GM23338 (cell line): ENCODE measurements around the gene PRDM7. TPM values are rescaled to one million over a fixed set of nuclear protein-coding genes. Genes with fewer than 3 reads are reported as not detected.

Experiments used
- ATAC-seq: fragments of 200-7000 bp; cut with Tn5 transposase; 3 replicates; pipeline ENCODE4 v1.9.1; 2020
- DNase-seq: peaks from one replicate; pipeline ENCODE4 v3.0.0-alpha.2; 2015; ENCODE audit warnings: low spot score
- H2AFZ ChIP-seq: fragments of 200-600 bp; sonication (generic); 2 replicates; pipeline ENCODE4 v1.8.0; 2016; ENCODE audit warnings: antibody characterized with exemption, mild to moderate bottlenecking, moderate library complexity
- H3F3A ChIP-seq: fragments of 200-600 bp; sonication (generic); replicated peaks from 2 replicates; pipeline ENCODE4 v1.8.0; 2017; ENCODE audit warnings: antibody characterized with exemption, mixed run types, low read depth
- H3K27ac ChIP-seq: fragments of 200-600 bp; sonication (generic); 2 replicates; pipeline ENCODE4 v1.6.1; 2016; ENCODE audit warnings: low read depth
- H3K27me3 ChIP-seq: fragments of 200-600 bp; sonication (generic); 2 replicates; pipeline ENCODE4 v1.8.0; 2016; ENCODE audit warnings: mild to moderate bottlenecking, mixed run types, moderate library complexity; ENCODE audit not compliant: insufficient read depth
- H3K36me3 ChIP-seq: fragments of 200-600 bp; sonication (generic); 2 replicates; pipeline ENCODE4 v1.8.0; 2016; ENCODE audit warnings: mild to moderate bottlenecking; ENCODE audit not compliant: insufficient read depth
- H3K4me1 ChIP-seq: fragments of 200-600 bp; sonication (generic); 2 replicates; pipeline ENCODE4 v1.8.0; 2016; ENCODE audit warnings: mild to moderate bottlenecking, moderate library complexity; ENCODE audit not compliant: insufficient read depth
- H3K4me2 ChIP-seq: fragments of 200-600 bp; sonication (generic); 2 replicates; pipeline ENCODE4 v1.7.1; 2017; ENCODE audit warnings: mixed run types
- H3K4me3 ChIP-seq: fragments of 200-600 bp; sonication (generic); 2 replicates; pipeline ENCODE4 v1.6.1; 2016; ENCODE audit warnings: mixed run types
- H3K79me2 ChIP-seq: fragments of 200-600 bp; sonication (generic); replicated peaks from 2 replicates; pipeline ENCODE4 v1.8.0; 2017; ENCODE audit warnings: mild to moderate bottlenecking; ENCODE audit not compliant: insufficient read depth
- H3K9me2 ChIP-seq: fragments of 200-600 bp; sonication (generic); 2 replicates; pipeline ENCODE4 v1.8.0; 2017; ENCODE audit not compliant: insufficient read depth
- H4K20me1 ChIP-seq: fragments of 200-600 bp; sonication (generic); replicated peaks from 2 replicates; pipeline ENCODE4 v1.8.0; 2017; ENCODE audit warnings: mild to moderate bottlenecking; ENCODE audit not compliant: insufficient read depth
- H3K27ac Mint-ChIP-seq: 2 replicates; pipeline ENCODE4 v1.8.0; 2020; ENCODE audit warnings: inconsistent platforms, mild to moderate bottlenecking, moderate library complexity, mixed read lengths
- H3K27me3 Mint-ChIP-seq: 3 replicates; pipeline ENCODE4 v1.8.0; 2022; ENCODE audit warnings: low read depth, mild to moderate bottlenecking, moderate library complexity, mixed read lengths, inconsistent platforms; ENCODE audit not compliant: insufficient read depth, poor library complexity
- H3K36me3 Mint-ChIP-seq: 3 replicates; pipeline ENCODE4 v1.8.0; 2021; ENCODE audit warnings: low read depth, mild to moderate bottlenecking, inconsistent platforms, moderate library complexity, mixed read lengths
- H3K4me1 Mint-ChIP-seq: 3 replicates; pipeline ENCODE4 v1.8.0; 2020; ENCODE audit warnings: mild to moderate bottlenecking, inconsistent platforms, mixed read lengths
- H3K4me3 Mint-ChIP-seq: 3 replicates; pipeline ENCODE4 v1.8.0; 2021; ENCODE audit warnings: moderate library complexity, mild to moderate bottlenecking, inconsistent platforms, mixed read lengths
- H3K9me3 Mint-ChIP-seq: 3 replicates; pipeline ENCODE4 v1.8.0; 2020; ENCODE audit warnings: moderate library complexity, mild to moderate bottlenecking, inconsistent platforms, mixed read lengths
- EZH2phosphoT487 ChIP-seq: fragments of 200-600 bp; sonication (generic); IDR thresholded peaks from one replicate; pipeline ENCODE4 v1.8.1; 2018; ENCODE audit warnings: antibody characterized with exemption; ENCODE audit not compliant: unreplicated experiment
- NANOG ChIP-seq: IDR thresholded peaks from 2 replicates; pipeline ENCODE4 v1.6.1; 2016; ENCODE audit warnings: antibody characterized with exemption, borderline replicate concordance
- POLR2AphosphoS5 ChIP-seq: IDR thresholded peaks from 2 replicates; pipeline ENCODE4 v1.6.1; 2016; ENCODE audit warnings: antibody characterized with exemption, low read depth
- STAT1 ChIP-seq: IDR thresholded peaks from one replicate; pipeline ENCODE4 v1.6.1; 2016; ENCODE audit warnings: antibody characterized with exemption; ENCODE audit not compliant: unreplicated experiment
- ZNF331 ChIP-seq: fragments of 250-450 bp; sonication (Bioruptor Pico); IDR thresholded peaks from 2 replicates; pipeline ENCODE4 v1.5.0; 2020; ENCODE audit warnings: low read depth, mild to moderate bottlenecking, moderate library complexity
- polyA plus RNA-seq: library from polyadenylated mRNA; unstranded; fragments of >200 nt; fragmentation: Nextera tagmentation; extraction: Ambion mirVana; gene quantifications from 2 replicates; pipeline ENCODE4 v1.2.1, GENCODE V29; 2016
- total RNA-seq: library from RNA; depleted of rRNA; stranded (reverse); fragments of >200 nt; shearing (Covaris generic); gene quantifications from 2 replicates; pipeline ENCODE4 v1.2.3, GENCODE V29; 2014
- TF ChIP-seq, protein P1 (sequence below): fragments of 250-450 bp; sonication (Bioruptor Pico); IDR thresholded peaks from 2 replicates; pipeline ENCODE4 v1.5.0; 2020; ENCODE audit warnings: mild to moderate bottlenecking, moderate library complexity
- TF ChIP-seq, protein P2 (sequence below): IDR thresholded peaks from one replicate; pipeline ENCODE4 v1.6.1; 2018; ENCODE audit warnings: antibody characterized with exemption; ENCODE audit not compliant: unreplicated experiment
- TF ChIP-seq, protein P3 (sequence below): IDR thresholded peaks from 2 replicates; pipeline ENCODE4 v1.6.1; 2016; ENCODE audit warnings: antibody characterized with exemption
- TF ChIP-seq, protein P4 (sequence below), 2 experiments: fragments of 200-600 bp in 1 of 2; sonication (generic) in 1 of 2; conservative IDR thresholded peaks; 2 replicates each; pipeline versions ENCODE4 v1.5.1 to v1.6.1; 2016 to 2017; ENCODE audit warnings: antibody characterized with exemption in 2 of 2, low read depth in 2 of 2, mild to moderate bottlenecking in 2 of 2, moderate library complexity in 1 of 2

The PRDM7 gene
- total and polyA plus RNA-seq, 2 experiments from 2014 or later, result 0.08 TPM; not detected in 1

DNA sequence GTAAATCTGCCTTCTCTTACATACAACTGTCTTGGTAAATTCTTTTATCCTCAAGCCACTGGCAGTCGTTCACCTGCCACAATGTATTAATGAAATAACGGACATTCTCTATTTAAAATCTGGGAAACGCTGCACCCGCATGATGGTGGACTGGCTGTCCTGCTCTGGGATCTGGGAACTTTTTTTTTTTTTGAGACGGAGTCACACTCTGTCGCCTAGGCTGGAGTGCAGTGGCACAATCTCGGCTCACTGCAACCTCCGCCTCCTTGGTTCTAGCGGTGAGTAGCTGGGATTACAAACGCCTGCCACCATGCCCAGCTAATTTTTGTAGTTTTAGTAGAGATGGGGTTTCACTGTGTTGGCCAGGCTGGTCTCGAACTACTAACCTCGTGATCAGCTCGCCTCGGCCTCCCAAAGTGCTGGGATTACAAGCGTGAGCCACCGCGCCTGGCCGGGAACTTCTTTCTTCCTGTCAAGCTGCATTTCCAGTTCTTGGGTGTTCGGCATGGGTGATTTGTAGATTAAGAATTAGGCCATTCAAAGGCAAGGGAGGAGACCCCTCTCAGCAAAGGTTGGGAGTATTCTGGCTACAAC is 28.3 kb downstream of the PRDM7 start (continued):
- TF ChIP-seq, protein P1, sequence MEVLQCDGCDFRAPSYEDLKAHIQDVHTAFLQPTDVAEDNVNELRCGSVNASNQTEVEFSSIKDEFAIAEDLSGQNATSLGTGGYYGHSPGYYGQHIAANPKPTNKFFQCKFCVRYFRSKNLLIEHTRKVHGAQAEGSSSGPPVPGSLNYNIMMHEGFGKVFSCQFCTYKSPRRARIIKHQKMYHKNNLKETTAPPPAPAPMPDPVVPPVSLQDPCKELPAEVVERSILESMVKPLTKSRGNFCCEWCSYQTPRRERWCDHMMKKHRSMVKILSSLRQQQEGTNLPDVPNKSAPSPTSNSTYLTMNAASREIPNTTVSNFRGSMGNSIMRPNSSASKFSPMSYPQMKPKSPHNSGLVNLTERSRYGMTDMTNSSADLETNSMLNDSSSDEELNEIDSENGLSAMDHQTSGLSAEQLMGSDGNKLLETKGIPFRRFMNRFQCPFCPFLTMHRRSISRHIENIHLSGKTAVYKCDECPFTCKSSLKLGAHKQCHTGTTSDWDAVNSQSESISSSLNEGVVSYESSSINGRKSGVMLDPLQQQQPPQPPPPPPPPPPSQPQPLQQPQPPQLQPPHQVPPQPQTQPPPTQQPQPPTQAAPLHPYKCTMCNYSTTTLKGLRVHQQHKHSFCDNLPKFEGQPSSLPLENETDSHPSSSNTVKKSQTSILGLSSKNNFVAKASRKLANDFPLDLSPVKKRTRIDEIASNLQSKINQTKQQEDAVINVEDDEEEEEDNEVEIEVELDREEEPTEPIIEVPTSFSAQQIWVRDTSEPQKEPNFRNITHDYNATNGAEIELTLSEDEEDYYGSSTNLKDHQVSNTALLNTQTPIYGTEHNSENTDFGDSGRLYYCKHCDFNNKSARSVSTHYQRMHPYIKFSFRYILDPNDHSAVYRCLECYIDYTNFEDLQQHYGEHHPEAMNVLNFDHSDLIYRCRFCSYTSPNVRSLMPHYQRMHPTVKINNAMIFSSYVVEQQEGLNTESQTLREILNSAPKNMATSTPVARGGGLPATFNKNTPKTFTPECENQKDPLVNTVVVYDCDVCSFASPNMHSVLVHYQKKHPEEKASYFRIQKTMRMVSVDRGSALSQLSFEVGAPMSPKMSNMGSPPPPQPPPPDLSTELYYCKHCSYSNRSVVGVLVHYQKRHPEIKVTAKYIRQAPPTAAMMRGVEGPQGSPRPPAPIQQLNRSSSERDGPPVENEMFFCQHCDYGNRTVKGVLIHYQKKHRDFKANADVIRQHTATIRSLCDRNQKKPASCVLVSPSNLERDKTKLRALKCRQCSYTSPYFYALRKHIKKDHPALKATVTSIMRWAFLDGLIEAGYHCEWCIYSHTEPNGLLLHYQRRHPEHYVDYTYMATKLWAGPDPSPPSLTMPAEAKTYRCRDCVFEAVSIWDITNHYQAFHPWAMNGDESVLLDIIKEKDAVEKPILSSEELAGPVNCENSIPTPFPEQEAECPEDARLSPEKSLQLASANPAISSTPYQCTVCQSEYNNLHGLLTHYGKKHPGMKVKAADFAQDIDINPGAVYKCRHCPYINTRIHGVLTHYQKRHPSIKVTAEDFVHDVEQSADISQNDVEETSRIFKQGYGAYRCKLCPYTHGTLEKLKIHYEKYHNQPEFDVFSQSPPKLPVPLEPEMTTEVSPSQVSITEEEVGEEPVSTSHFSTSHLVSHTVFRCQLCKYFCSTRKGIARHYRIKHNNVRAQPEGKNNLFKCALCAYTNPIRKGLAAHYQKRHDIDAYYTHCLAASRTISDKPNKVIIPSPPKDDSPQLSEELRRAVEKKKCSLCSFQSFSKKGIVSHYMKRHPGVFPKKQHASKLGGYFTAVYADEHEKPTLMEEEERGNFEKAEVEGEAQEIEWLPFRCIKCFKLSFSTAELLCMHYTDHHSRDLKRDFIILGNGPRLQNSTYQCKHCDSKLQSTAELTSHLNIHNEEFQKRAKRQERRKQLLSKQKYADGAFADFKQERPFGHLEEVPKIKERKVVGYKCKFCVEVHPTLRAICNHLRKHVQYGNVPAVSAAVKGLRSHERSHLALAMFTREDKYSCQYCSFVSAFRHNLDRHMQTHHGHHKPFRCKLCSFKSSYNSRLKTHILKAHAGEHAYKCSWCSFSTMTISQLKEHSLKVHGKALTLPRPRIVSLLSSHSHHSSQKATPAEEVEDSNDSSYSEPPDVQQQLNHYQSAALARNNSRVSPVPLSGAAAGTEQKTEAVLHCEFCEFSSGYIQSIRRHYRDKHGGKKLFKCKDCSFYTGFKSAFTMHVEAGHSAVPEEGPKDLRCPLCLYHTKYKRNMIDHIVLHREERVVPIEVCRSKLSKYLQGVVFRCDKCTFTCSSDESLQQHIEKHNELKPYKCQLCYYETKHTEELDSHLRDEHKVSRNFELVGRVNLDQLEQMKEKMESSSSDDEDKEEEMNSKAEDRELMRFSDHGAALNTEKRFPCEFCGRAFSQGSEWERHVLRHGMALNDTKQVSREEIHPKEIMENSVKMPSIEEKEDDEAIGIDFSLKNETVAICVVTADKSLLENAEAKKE (CRISPR knock-in tag), result no peak
- TF ChIP-seq, protein P2, sequence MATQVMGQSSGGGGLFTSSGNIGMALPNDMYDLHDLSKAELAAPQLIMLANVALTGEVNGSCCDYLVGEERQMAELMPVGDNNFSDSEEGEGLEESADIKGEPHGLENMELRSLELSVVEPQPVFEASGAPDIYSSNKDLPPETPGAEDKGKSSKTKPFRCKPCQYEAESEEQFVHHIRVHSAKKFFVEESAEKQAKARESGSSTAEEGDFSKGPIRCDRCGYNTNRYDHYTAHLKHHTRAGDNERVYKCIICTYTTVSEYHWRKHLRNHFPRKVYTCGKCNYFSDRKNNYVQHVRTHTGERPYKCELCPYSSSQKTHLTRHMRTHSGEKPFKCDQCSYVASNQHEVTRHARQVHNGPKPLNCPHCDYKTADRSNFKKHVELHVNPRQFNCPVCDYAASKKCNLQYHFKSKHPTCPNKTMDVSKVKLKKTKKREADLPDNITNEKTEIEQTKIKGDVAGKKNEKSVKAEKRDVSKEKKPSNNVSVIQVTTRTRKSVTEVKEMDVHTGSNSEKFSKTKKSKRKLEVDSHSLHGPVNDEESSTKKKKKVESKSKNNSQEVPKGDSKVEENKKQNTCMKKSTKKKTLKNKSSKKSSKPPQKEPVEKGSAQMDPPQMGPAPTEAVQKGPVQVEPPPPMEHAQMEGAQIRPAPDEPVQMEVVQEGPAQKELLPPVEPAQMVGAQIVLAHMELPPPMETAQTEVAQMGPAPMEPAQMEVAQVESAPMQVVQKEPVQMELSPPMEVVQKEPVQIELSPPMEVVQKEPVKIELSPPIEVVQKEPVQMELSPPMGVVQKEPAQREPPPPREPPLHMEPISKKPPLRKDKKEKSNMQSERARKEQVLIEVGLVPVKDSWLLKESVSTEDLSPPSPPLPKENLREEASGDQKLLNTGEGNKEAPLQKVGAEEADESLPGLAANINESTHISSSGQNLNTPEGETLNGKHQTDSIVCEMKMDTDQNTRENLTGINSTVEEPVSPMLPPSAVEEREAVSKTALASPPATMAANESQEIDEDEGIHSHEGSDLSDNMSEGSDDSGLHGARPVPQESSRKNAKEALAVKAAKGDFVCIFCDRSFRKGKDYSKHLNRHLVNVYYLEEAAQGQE, result no peak
- TF ChIP-seq NANOG, result no peak
- no peak for TF ChIP-seq ZNF331 (CRISPR knock-in tag)
- no peak for TF ChIP-seq POLR2AphosphoS5

DNA sequence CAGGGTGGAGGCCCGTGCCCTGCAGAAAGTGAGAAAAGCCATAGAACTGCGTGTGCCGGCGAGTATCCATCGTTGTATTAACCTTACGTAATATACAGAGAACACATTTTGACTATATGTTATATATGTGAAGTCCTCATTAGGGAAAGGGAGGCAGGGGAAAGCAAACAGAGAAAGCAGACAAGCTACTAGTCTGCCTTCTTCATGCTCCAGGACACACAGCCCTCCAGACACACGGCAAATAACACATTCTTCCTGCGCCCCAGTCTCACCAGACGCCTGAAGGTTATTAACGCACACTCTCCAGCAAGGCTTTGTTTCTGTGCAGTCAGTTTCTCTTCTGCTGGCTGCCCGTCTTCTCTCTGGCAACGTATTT is 28.8 kb downstream of the PRDM7 start:
- Mint-ChIP-seq H3K4me3 (peak overlapping the region; percentile 59), H3K27ac (no peak overlapping the region), H3K4me1 (peaks cover 10% of the 10 kb centered on the region; the same call in 2 of the 3 replicates), H3K27me3 (peaks cover 19% of the 10 kb centered on the region), H3K36me3 (peaks cover 7% of the 10 kb centered on the region), H3K9me3 (peaks cover 13% of the 10 kb centered on the region)
- DNase-seq (no peak), ATAC-seq (no peak)
- no peaks in the 10 kb centered on the region for H3K27me3 ChIP-seq
- H4K20me1 ChIP-seq, result no peaks in the 10 kb centered on the region
- no peak overlapping the region for H3K27ac ChIP-seq
- peaks cover 8% of the 10 kb centered on the region for H3F3A ChIP-seq
- H2AFZ ChIP-seq, result peak overlapping the region; percentile 76; the same call in 1 of the 2 replicates
- H3K4me3 ChIP-seq, result peak overlapping the region; percentile 54
- H3K36me3 ChIP-seq, result no peaks in the 10 kb centered on the region
- H3K4me2 ChIP-seq, result peak overlapping the region; percentile 70
- H3K4me1 ChIP-seq, result no peaks in the 10 kb centered on the region; the same call in 1 of the 2 replicates
- H3K9me2 ChIP-seq, result no peaks in the 10 kb centered on the region
- H3K79me2 ChIP-seq, result no peaks in the 10 kb centered on the region
- TF ChIP-seq STAT1 (no peak), EZH2phosphoT487 (no peak), NANOG (no peak)
- TF ChIP-seq, protein P3, sequence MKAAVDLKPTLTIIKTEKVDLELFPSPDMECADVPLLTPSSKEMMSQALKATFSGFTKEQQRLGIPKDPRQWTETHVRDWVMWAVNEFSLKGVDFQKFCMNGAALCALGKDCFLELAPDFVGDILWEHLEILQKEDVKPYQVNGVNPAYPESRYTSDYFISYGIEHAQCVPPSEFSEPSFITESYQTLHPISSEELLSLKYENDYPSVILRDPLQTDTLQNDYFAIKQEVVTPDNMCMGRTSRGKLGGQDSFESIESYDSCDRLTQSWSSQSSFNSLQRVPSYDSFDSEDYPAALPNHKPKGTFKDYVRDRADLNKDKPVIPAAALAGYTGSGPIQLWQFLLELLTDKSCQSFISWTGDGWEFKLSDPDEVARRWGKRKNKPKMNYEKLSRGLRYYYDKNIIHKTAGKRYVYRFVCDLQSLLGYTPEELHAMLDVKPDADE, result no peak
- TF ChIP-seq, protein P4, sequence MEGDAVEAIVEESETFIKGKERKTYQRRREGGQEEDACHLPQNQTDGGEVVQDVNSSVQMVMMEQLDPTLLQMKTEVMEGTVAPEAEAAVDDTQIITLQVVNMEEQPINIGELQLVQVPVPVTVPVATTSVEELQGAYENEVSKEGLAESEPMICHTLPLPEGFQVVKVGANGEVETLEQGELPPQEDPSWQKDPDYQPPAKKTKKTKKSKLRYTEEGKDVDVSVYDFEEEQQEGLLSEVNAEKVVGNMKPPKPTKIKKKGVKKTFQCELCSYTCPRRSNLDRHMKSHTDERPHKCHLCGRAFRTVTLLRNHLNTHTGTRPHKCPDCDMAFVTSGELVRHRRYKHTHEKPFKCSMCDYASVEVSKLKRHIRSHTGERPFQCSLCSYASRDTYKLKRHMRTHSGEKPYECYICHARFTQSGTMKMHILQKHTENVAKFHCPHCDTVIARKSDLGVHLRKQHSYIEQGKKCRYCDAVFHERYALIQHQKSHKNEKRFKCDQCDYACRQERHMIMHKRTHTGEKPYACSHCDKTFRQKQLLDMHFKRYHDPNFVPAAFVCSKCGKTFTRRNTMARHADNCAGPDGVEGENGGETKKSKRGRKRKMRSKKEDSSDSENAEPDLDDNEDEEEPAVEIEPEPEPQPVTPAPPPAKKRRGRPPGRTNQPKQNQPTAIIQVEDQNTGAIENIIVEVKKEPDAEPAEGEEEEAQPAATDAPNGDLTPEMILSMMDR (conservative IDR thresholded peaks at IDR 0.05; ENCODE audit: low read depth in 2 of 2), result no peak
